Chondrocyte (in vitro differentiated cells): Measurements from ENCODE around the gene DPP6. TPM values are rescaled to one million over a fixed set of nuclear protein-coding genes. Genes with fewer than 3 reads are reported as not detected.
"Not testable (repeated sequence)": the region's sequence is repeated elsewhere in the genome, so short reads cannot be mapped to it uniquely, and the experiment has no call there.

Source experiments
- DNase-seq: peaks from one replicate; pipeline ENCODE4 v3.0.0; 2021; ENCODE audit warnings: mixed read lengths, low spot score
- H3K27ac Mint-ChIP-seq: one replicate; pipeline ENCODE4 v1.8.0; 2021; ENCODE audit warnings: mild to moderate bottlenecking, moderate library complexity, mixed read lengths; ENCODE audit not compliant: unreplicated experiment
- H3K27me3 Mint-ChIP-seq: 2 replicates; pipeline ENCODE4 v1.8.0; 2021; ENCODE audit warnings: low read depth, mixed read lengths
- H3K36me3 Mint-ChIP-seq: 2 replicates; pipeline ENCODE4 v1.8.0; 2021; ENCODE audit warnings: low read depth, mixed read lengths
- H3K4me1 Mint-ChIP-seq: 2 replicates; pipeline ENCODE4 v1.8.0; 2021; ENCODE audit warnings: low read depth, mild to moderate bottlenecking, mixed read lengths
- H3K4me3 Mint-ChIP-seq: one replicate; pipeline ENCODE4 v1.8.0; 2021; ENCODE audit warnings: mild to moderate bottlenecking, moderate library complexity, mixed read lengths; ENCODE audit not compliant: unreplicated experiment
- H3K9me3 Mint-ChIP-seq: 2 replicates; pipeline ENCODE4 v1.8.0; 2021; ENCODE audit warnings: low read depth, mixed read lengths
- CTCF ChIP-seq: fragments of 200-600 bp; sonication (generic); IDR thresholded peaks from 2 replicates; pipeline ENCODE4 v1.5.0; 2021; ENCODE audit warnings: antibody characterized with exemption, mild to moderate bottlenecking, moderate library complexity
- total RNA-seq: library from RNA; stranded (reverse); gene quantifications from 3 replicates; pipeline ENCODE4 v1.2.1, GENCODE V29; 2021

Gene DPP6
- total RNA-seq, 1 donor from 2014 or later = not detected

- Mint-ChIP-seq H3K4me1 (no peaks in the 10 kb centered on the region), H3K9me3 (no peaks in the 10 kb centered on the region), H3K36me3 (no peaks in the 10 kb centered on the region), H3K27me3 (peaks cover 8% of the 10 kb centered on the region), H3K4me3 (no peak overlapping the region), H3K27ac (no peak overlapping the region)
- DNase-seq = no peak
- no peak for TF ChIP-seq CTCF
Measured at GRCh38 chr7:154916856-154917807, 864.9 kb downstream of the DPP6 start.

- Mint-ChIP-seq H3K36me3 (no peaks in the 10 kb centered on the region), H3K4me3 (no peak overlapping the region), H3K27ac (no peak overlapping the region), H3K9me3 (no peaks in the 10 kb centered on the region), H3K4me1 (no peaks in the 10 kb centered on the region), H3K27me3 (peaks cover 10% of the 10 kb centered on the region)
- DNase-seq = no peak
- no peak for TF ChIP-seq CTCF
Measured at GRCh38 chr7:154917808-154918160, 865.6 kb downstream of the DPP6 start.

GRCh38 chr7:154918266-154918665 is 866.1 kb downstream of the DPP6 start:
- Mint-ChIP-seq H3K4me1 (no peaks in the 10 kb centered on the region), H3K9me3 (no peaks in the 10 kb centered on the region), H3K36me3 (no peaks in the 10 kb centered on the region), H3K27me3 (peaks cover 10% of the 10 kb centered on the region), H3K27ac (no peak overlapping the region), H3K4me3 (no peak overlapping the region)
- TF ChIP-seq CTCF = no peak
- no peak for DNase-seq

- Mint-ChIP-seq H3K27ac (no peak overlapping the region), H3K27me3 (peaks cover 10% of the 10 kb centered on the region), H3K4me3 (no peak overlapping the region), H3K36me3 (no peaks in the 10 kb centered on the region), H3K4me1 (no peaks in the 10 kb centered on the region), H3K9me3 (no peaks in the 10 kb centered on the region)
- DNase-seq = no peak
- TF ChIP-seq CTCF = no peak
Measured at GRCh38 chr7:154918741-154919140, 866.5 kb downstream of the DPP6 start.

- peaks cover 10% of the 10 kb centered on the region for H3K27me3 Mint-ChIP-seq
- H3K4me1 Mint-ChIP-seq = no peaks in the 10 kb centered on the region
- no peak overlapping the region for H3K4me3 Mint-ChIP-seq
- DNase-seq = no peak
- H3K36me3 Mint-ChIP-seq = no peaks in the 10 kb centered on the region
- no peak overlapping the region for H3K27ac Mint-ChIP-seq
- no peak for TF ChIP-seq CTCF
- no peaks in the 10 kb centered on the region for H3K9me3 Mint-ChIP-seq
Measured at GRCh38 chr7:154919344-154920225, 867.4 kb downstream of the DPP6 start.

- not testable (repeated sequence) for H3K36me3 Mint-ChIP-seq, H3K27ac Mint-ChIP-seq, DNase-seq, H3K4me1 Mint-ChIP-seq, H3K9me3 Mint-ChIP-seq, H3K4me3 Mint-ChIP-seq
- peaks cover 16% of the 10 kb centered on the region for H3K27me3 Mint-ChIP-seq
Measured at GRCh38 chr7:154922472-154922871, 870.3 kb downstream of the DPP6 start.
